ENCODE data around the gene UBA3.

UBA3 gene

DNA sequence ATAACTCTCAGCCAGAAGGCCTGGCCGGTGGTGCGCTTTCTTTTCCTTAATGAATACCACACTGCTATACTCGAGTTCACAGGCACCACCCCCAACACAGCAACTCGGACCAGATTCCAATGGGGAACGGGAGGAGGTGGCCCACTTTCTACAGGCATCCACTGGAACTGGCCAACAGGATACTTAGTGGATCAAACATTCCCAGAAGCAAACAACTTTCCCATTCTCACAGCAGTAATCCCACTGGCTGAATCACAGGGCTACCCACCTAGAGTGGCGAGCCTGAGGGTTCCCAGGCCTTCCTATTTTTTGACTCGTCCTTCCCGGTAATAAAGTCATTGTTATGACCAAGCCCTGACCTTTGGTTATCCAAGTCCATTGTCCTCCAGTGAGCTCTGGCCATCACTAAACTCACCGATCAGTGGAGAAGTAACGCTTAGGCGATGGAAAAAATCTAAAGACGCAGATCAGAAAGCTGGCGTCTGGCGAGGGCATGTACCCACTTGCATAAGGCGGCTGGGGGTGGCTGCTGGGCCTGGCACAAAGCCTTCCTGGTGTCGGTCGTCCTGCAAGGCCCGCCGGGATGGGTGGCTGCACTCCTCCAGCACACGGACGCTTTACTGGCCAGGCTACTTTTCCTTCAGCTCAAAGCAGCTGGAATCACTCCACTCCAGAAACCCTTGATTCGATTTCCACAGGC, 67.9 kb downstream of the UBA3 start:
- DNase-seq (ENCODE audit: low read depth, low spot score): no peak

GRCh38 chr3:69011096-69011730, 69.0 kb downstream of the UBA3 start:
- DNase-seq (ENCODE audit: low read depth, low spot score): no peak

GRCh38 chr3:69009559-69010410, 70.4 kb downstream of the UBA3 start:
- DNase-seq (ENCODE audit: low read depth, low spot score): no peak

DNA sequence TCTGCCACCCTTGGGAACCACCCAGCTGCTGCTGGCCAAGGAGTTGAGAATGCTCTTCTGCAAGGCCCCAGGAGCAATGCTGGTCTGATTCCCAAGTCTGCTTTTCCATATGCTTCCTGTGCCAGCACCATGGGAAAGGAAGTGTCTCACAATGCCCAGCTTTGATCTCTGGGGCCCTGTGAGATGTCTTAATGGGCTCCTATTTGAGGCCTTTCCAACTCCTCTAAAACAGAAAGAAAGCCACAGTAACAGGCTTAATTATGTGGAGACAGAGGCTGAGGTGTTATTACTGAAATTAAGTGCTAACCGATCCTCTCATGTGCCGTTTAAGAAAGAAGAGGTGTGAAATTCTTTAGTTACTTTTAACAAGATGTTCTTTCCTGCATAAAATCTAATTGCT, 71.2 kb downstream of the UBA3 start:
- DNase-seq (ENCODE audit: low read depth, low spot score): no peak

DNA sequence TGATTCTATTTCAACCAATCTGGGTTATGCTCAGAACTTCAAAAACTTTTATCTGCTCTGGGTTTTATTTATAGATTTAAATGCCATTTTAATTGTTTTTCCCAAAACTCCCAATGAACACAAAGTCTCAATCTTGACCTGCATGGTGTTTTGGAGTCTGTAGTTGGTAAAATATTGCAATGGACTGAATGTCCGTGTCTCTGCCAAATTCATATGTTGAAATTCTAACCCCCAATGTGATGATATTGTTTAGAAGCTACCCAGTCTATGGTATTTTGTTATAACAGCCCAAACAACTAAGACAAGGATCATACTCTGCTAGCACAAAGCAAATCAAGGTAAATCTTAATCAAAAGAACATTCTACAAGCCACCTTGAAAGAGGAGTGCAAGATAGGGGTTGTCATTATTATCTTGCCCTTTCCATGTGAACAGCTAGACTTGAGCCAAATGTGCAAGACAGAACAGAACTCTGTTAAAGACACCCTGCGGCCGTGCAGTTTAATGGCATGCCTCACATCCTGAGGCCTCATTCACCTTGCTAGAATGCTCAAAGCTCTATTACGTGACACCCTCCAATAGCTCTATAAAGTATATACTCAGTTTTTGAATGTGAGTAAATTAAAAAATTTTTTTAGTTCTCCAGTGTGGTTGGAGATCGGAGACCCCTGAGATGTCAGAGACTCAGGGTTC, 74.2 kb downstream of the UBA3 start:
- no peak for DNase-seq (ENCODE audit: low read depth, low spot score)

GRCh38 chr3:69005071-69005790, 74.9 kb downstream of the UBA3 start:
- no peak for DNase-seq (ENCODE audit: low read depth, low spot score)

Measured in activated naive CD8-positive, alpha-beta T cell treated with anti-CD3 and anti-CD28 coated beads, Interleukin-2, amount 50 U/mL, for 16 hours (primary cell).